GM12891 (cell line): Measurements from ENCODE around the gene BOD1.
"Not testable (repeated sequence)": the region's sequence is repeated elsewhere in the genome, so short reads cannot be mapped to it uniquely, and the experiment has no call there.

ENCODE experiments used
- DNase-seq: peaks from one replicate; pipeline ENCODE4 v3.0.0; 2011; ENCODE audit warnings: low spot score; ENCODE audit not compliant: insufficient read length
- FAIRE-seq: peaks from 2 replicates; lab custom pipeline; 2011; peaks lifted over from hg19 to GRCh38; lab: Jason Lieb, UNC
- PAX5 ChIP-seq: IDR thresholded peaks from 2 replicates; pipeline ENCODE4 v1.6.1; 2011; ENCODE audit warnings: low read length, moderate library complexity, mild to moderate bottlenecking; ENCODE audit not compliant: insufficient read depth, severe bottlenecking
- POLR2A ChIP-seq: IDR thresholded peaks from 2 replicates; pipeline ENCODE4 v1.6.1; 2011; ENCODE audit warnings: low read depth, low read length, control low read depth
- POLR2AphosphoS5 ChIP-seq: IDR thresholded peaks from 2 replicates; pipeline ENCODE4 v1.6.1; 2011; ENCODE audit warnings: low read depth, low read length, control low read depth
- POU2F2 ChIP-seq: IDR thresholded peaks from 2 replicates; pipeline ENCODE4 v1.6.1; 2011; ENCODE audit warnings: low read depth, mild to moderate bottlenecking, control low read depth, low read length, moderate library complexity
- SPI1 ChIP-seq: IDR thresholded peaks from 2 replicates; pipeline ENCODE4 v1.6.1; 2011; ENCODE audit warnings: low read depth, low read length, control low read depth
- TAF1 ChIP-seq: IDR thresholded peaks from 2 replicates; pipeline ENCODE4 v1.6.1; 2011; ENCODE audit warnings: low read depth, low read length, control low read depth

Gene BOD1

GRCh38 chr5:173602423-173602822, 14.0 kb downstream of the BOD1 start:
- FAIRE-seq: no peak
- no peak for DNase-seq
- no peak for TF ChIP-seq PAX5
- no peak for TF ChIP-seq POU2F2
- TF ChIP-seq SPI1: no peak
- TF ChIP-seq POLR2A: no peak
- no peak for TF ChIP-seq TAF1
- no peak for TF ChIP-seq POLR2AphosphoS5

- FAIRE-seq (no peak), DNase-seq (no peak)
- TF ChIP-seq TAF1 (no peak), PAX5 (no peak), POLR2AphosphoS5 (no peak), POLR2A (no peak)
These were observed 17.8 kb downstream of the BOD1 start for GRCh38 chr5:173598686-173599085.

DNA sequence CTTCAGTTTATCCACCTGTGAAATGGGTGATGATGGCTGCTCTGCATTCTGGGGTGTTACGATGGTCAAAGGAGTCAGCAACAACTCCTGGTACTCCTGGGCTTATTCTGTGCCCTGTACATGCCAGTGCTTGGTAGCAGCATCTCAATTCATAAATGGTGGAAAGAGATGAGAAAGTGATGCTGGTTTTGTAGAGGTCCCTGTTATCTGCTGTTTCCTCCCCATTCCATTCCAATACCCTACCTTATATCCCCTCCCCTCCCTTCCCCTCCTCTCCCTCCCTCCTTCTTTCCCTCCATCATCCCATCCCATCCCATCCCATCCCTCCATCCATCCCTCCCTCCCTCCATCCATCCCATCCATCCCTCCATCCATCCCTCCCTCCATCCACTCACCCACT, 19.1 kb downstream of the BOD1 start:
- TF ChIP-seq TAF1: no peak
- no peak for TF ChIP-seq POLR2AphosphoS5
- no peak for TF ChIP-seq PAX5
- no peak for TF ChIP-seq SPI1
- no peak for TF ChIP-seq POLR2A
- TF ChIP-seq POU2F2: no peak
- FAIRE-seq: no peak
- DNase-seq: no peak

- FAIRE-seq (no peak), DNase-seq (no peak)
- no peak for TF ChIP-seq TAF1
- no peak for TF ChIP-seq PAX5
- no peak for TF ChIP-seq SPI1
- TF ChIP-seq POLR2AphosphoS5: no peak
- TF ChIP-seq POLR2A: no peak
- no peak for TF ChIP-seq POU2F2
These were observed 20.6 kb downstream of the BOD1 start for GRCh38 chr5:173595841-173596240.

GRCh38 chr5:173594061-173594460, 22.4 kb downstream of the BOD1 start:
- FAIRE-seq: no peak
- DNase-seq: no peak
- no peak for TF ChIP-seq PAX5

- peak; percentile 55 for FAIRE-seq
- DNase-seq: no peak
- TF ChIP-seq SPI1: no peak
- no peak for TF ChIP-seq PAX5
- TF ChIP-seq POU2F2: no peak
- no peak for TF ChIP-seq TAF1
- no peak for TF ChIP-seq POLR2AphosphoS5
- TF ChIP-seq POLR2A: no peak
These were observed 24.3 kb downstream of the BOD1 start for GRCh38 chr5:173592050-173592669.

DNA sequence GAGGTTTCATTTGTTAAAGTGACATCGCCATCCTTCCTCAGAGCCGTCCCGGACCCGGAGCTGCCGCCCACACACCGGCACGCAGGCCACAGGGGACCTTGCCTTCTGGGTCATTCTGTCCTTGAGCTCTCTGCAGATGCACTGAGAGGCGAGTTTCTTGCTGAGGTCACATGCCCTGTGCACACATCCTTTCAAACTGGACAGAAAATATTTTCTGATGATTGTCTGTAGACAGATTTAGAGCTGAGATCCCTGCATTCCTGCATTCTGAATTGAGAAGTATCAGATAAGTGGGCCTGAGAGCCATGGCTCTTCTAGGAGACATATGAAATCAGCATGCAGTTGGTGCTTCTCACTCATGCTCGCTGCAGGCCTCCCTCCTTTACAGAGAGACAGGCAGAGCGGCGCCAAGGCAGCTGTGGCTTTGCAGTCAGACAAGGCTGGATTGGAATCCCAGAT, 25.4 kb downstream of the BOD1 start:
- DNase-seq: no peak
- TF ChIP-seq SPI1 (no peak), POLR2A (no peak), POU2F2 (no peak), TAF1 (no peak), PAX5 (no peak), POLR2AphosphoS5 (no peak)
- no peak for FAIRE-seq

DNA sequence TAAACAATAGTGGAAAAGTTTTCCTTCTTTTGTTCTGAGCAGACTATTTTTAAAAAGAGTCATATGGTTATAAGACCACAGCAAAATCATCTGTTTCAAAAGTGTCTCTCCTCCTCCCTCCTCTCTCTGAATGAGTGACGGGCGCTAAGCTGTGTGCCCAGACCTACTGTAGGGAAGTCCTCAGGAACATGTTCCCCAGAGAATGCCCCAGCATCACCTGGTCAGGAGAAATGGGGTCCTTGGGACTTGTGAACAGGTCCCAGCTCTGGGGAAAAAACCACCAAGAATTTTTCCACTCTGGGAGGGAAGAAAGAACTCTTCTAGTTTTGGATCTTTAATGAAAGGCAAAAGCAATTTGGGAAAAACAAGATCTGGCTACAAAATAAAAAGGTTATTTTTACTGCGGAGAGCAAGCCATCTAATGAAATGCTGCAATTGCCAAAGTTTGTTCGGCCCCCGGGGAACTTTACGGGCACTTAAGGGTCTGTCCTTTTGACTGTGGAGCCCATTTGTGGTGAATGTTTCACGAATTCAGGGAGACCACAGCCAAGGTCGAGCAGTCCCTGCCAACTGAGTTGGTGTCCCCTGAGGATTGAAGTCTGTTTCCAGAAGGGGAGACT, 25.9 kb downstream of the BOD1 start:
- TF ChIP-seq PAX5 (no peak), POU2F2 (no peak), TAF1 (no peak), POLR2AphosphoS5 (no peak), SPI1 (no peak), POLR2A (no peak)
- no peak for FAIRE-seq
- DNase-seq: no peak

DNA sequence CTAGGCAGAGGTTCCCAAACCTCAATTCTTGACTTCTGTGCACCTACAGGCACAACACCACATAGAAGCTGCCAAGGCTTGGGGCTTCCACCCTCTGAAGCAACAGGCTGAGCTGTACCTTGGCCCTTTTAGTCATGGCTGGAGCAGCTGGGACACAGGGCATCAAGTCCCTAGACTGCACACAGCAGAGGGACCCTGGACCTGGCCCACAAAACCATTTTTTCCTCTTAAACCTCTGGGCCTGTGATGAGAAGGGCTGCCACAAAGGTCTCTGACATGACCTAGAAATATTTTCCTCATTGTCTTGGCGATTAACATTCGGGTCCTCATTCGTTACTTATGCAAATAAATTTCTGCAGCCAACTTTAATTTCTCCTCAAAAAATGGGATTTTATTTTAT, 30.3 kb downstream of the BOD1 start:
- not testable (repeated sequence) for DNase-seq, FAIRE-seq

- TF ChIP-seq PAX5 (no peak), TAF1 (no peak), POLR2A (no peak), POLR2AphosphoS5 (no peak), SPI1 (no peak), POU2F2 (no peak)
- DNase-seq (no peak), FAIRE-seq (no peak)
These were observed 33.1 kb downstream of the BOD1 start for GRCh38 chr5:173583346-173583745.

GRCh38 chr5:173582216-173583111, 34.0 kb downstream of the BOD1 start:
- FAIRE-seq (no peak), DNase-seq (no peak)
- TF ChIP-seq POLR2A (no peak), TAF1 (no peak), PAX5 (no peak)
